ENCODE measurements around the gene DGUOK.

DGUOK gene

GRCh38 chr2:73999881-74000597 is 73.4 kb downstream of the DGUOK start:
- no peak for DNase-seq

GRCh38 chr2:74000666-74001065 is 74.0 kb downstream of the DGUOK start:
- DNase-seq, result no peak

- DNase-seq, result no peak
Measured at GRCh38 chr2:74001121-74001520, 74.4 kb downstream of the DGUOK start.

GRCh38 chr2:74001781-74002504 is 75.3 kb downstream of the DGUOK start:
- no peak for DNase-seq

GRCh38 chr2:74002505-74003421 is 76.1 kb downstream of the DGUOK start:
- DNase-seq, result no peak

GRCh38 chr2:74003494-74004211 is 77.0 kb downstream of the DGUOK start:
- no peak for DNase-seq

GRCh38 chr2:74004212-74005182 is 77.8 kb downstream of the DGUOK start:
- no peak for DNase-seq

- DNase-seq, result no peak
Measured at GRCh38 chr2:74005786-74006185, 79.1 kb downstream of the DGUOK start.

GRCh38 chr2:74006459-74006858 is 79.8 kb downstream of the DGUOK start:
- DNase-seq, result no peak

- DNase-seq, result no peak
Measured at GRCh38 chr2:74007121-74007520, 80.4 kb downstream of the DGUOK start.

GRCh38 chr2:74007711-74008110 is 81.0 kb downstream of the DGUOK start:
- DNase-seq, result no peak
